HEK293 (cell line): Measurements from ENCODE around the gene SERPINH1.
A peak's percentile ranks its signal among the peaks of the same experiment; 100 is the strongest.

ENCODE experiments used
- CTCF ChIA-PET: fragments of 350-600 bp; formaldehyde crosslinking; extraction: SDS; loops from one replicate; lab custom pipeline; 2021; ENCODE audit warnings: antibody characterized with exemption; lab: Yijun Ruan, JAX
- POLR2A ChIA-PET: fragments of 300-600 bp; formaldehyde crosslinking; extraction: SDS; loops from one replicate; lab custom pipeline; 2020; ENCODE audit warnings: antibody characterized with exemption, inconsistent platforms; lab: Yijun Ruan, JAX
- H3K27ac ChIP-seq: fragments of 200-500 bp; sonication (Bioruptor generic); 2 replicates; pipeline ENCODE4 v1.5.1; 2014; ENCODE audit warnings: low read depth, low read length, control low read depth, inconsistent platforms; ENCODE audit errors: extremely low read depth
- H3K36me3 ChIP-seq, 2 experiments: fragments of 200-500 bp in 1 of 2; sonication (Bioruptor generic) in 1 of 2; 1 replicate in 1 of 2; 2 replicates in 1 of 2; pipeline ENCODE4 v1.5.1; 2014 to 2017; ENCODE audit warnings: inconsistent platforms in 2 of 2, low read length in 2 of 2; ENCODE audit not compliant: control insufficient read depth in 2 of 2, insufficient read depth in 1 of 2
- H3K4me1 ChIP-seq: fragments of 200-500 bp; sonication (Bioruptor generic); 2 replicates; pipeline ENCODE4 v1.5.1; 2014; ENCODE audit warnings: mild to moderate bottlenecking, low read length, inconsistent platforms; ENCODE audit not compliant: control insufficient read depth, insufficient read depth
- H3K4me3 ChIP-seq: 2 replicates; pipeline ENCODE4 v1.5.1; 2011; ENCODE audit warnings: low read depth, mild to moderate bottlenecking, control low read depth, low read length, moderate library complexity
- H3K9me3 ChIP-seq: fragments of 200-500 bp; sonication (Bioruptor generic); 2 replicates; pipeline ENCODE4 v1.5.1; 2014; ENCODE audit warnings: low read depth, low read length, inconsistent platforms; ENCODE audit not compliant: control insufficient read depth, insufficient read depth
- EGR2 ChIP-seq: fragments of 450-650 bp; formaldehyde crosslinking; IDR thresholded peaks from 2 replicates; pipeline ENCODE4 v1.5.1; 2016; ENCODE audit warnings: low read depth, missing biosample characterization, missing genetic modification characterization
- GLIS1 ChIP-seq: fragments of 450-650 bp; formaldehyde crosslinking; IDR thresholded peaks from 2 replicates; pipeline ENCODE4 v1.5.1; 2016; ENCODE audit warnings: missing biosample characterization, missing genetic modification characterization
- GLIS2 ChIP-seq: fragments of 450-650 bp; formaldehyde crosslinking; IDR thresholded peaks from 2 replicates; pipeline ENCODE4 v1.5.1; 2016; ENCODE audit warnings: missing biosample characterization, missing genetic modification characterization
- KLF16 ChIP-seq: fragments of 450-650 bp; formaldehyde crosslinking; IDR thresholded peaks from 2 replicates; pipeline ENCODE4 v1.5.1; 2017; ENCODE audit warnings: missing biosample characterization, missing genetic modification characterization
- YY2 ChIP-seq: fragments of 450-650 bp; formaldehyde crosslinking; IDR thresholded peaks from 2 replicates; pipeline ENCODE4 v1.5.1; 2016; ENCODE audit warnings: missing biosample characterization, missing genetic modification characterization
- ZFHX2 ChIP-seq: fragments of 450-650 bp; formaldehyde crosslinking; conservative IDR thresholded peaks from 2 replicates; pipeline ENCODE4 v1.5.1; 2016; ENCODE audit warnings: missing biosample characterization, missing genetic modification characterization
- ZNF16 ChIP-seq: fragments of 450-650 bp; formaldehyde crosslinking; IDR thresholded peaks from 2 replicates; pipeline ENCODE4 v1.5.1; 2016; ENCODE audit warnings: low read depth, missing biosample characterization, missing genetic modification characterization
- ZNF221 ChIP-seq: fragments of 450-650 bp; formaldehyde crosslinking; IDR thresholded peaks from 2 replicates; pipeline ENCODE4 v1.5.1; 2017; ENCODE audit warnings: missing biosample characterization, missing genetic modification characterization, borderline replicate concordance
- ZNF398 ChIP-seq: fragments of 450-650 bp; formaldehyde crosslinking; IDR thresholded peaks from 2 replicates; pipeline ENCODE4 v1.5.1; 2017; ENCODE audit warnings: missing biosample characterization, missing genetic modification characterization
- ZNF610 ChIP-seq: fragments of 450-650 bp; formaldehyde crosslinking; IDR thresholded peaks from 2 replicates; pipeline ENCODE4 v1.5.1; 2016; ENCODE audit warnings: missing biosample characterization, missing genetic modification characterization, borderline replicate concordance
- ZNF626 ChIP-seq: fragments of 450-650 bp; sonication (Bioruptor Pico); formaldehyde crosslinking; IDR thresholded peaks from 2 replicates; pipeline ENCODE4 v1.5.1; 2018; ENCODE audit warnings: missing biosample characterization, missing genetic modification characterization, inconsistent platforms
- ZNF654 ChIP-seq: fragments of 450-650 bp; formaldehyde crosslinking; IDR thresholded peaks from 2 replicates; pipeline ENCODE4 v1.5.1; 2016; ENCODE audit warnings: low read depth, missing biosample characterization, missing genetic modification characterization
- ZNF660 ChIP-seq: fragments of 450-650 bp; IDR thresholded peaks from 2 replicates; pipeline ENCODE4 v1.5.1; 2018; ENCODE audit warnings: missing biosample characterization, mild to moderate bottlenecking, missing genetic modification characterization
- ZNF837 ChIP-seq: fragments of 450-650 bp; formaldehyde crosslinking; IDR thresholded peaks from 2 replicates; pipeline ENCODE4 v1.5.1; 2016; ENCODE audit warnings: missing biosample characterization, missing genetic modification characterization
- ZSCAN30 ChIP-seq: fragments of 450-650 bp; IDR thresholded peaks from 2 replicates; pipeline ENCODE4 v1.5.1; 2018; ENCODE audit warnings: missing biosample characterization, mild to moderate bottlenecking, missing genetic modification characterization, moderate library complexity

The SERPINH1 gene

GRCh38 chr11:75518204-75518549, 43.9 kb upstream of the SERPINH1 start:
- TF ChIP-seq ZNF610 (no peak), ZNF398 (tag by site-specific recombination) (no peak), ZSCAN30 (tag by site-specific recombination) (no peak), GLIS1 (tag by site-specific recombination) (no peak), ZNF660 (tag by site-specific recombination) (no peak), YY2 (no peak)
- H3K27ac ChIP-seq: no peak overlapping the region
- no peaks in the 10 kb centered on the region for H3K9me3 ChIP-seq
- ChIA-PET CTCF (interaction anchor here (0.6 to 2.1 kb wide), 2 partner anchors 66 to 68 kb away, joined by 3 to 7 read pairs; no protein-coding TSS in a partner anchor), POLR2A (no interaction called here)
- no peaks in the 10 kb centered on the region for H3K4me1 ChIP-seq
- H3K4me3 ChIP-seq: no peak overlapping the region
- no peaks in the 10 kb centered on the region for H3K36me3 ChIP-seq

- ChIA-PET CTCF (interaction anchor here (0.6 to 5.5 kb wide), 3 partner anchors 13 to 67 kb away, joined by 3 to 26 read pairs (median 7); no protein-coding TSS in a partner anchor), POLR2A (no interaction called here)
- TF ChIP-seq ZNF837 (tag by site-specific recombination) (no peak), ZFHX2 (tag by site-specific recombination) (peak; percentile 19; the same call in 1 of the 2 replicates), EGR2 (tag by site-specific recombination) (0 out of 2 replicates have a peak, but pooled peaks have one; percentile 12)
- no peaks in the 10 kb centered on the region for H3K4me1 ChIP-seq
- H3K36me3 ChIP-seq: no peaks in the 10 kb centered on the region
- H3K27ac ChIP-seq: no peak overlapping the region
- H3K9me3 ChIP-seq: no peaks in the 10 kb centered on the region
- H3K4me3 ChIP-seq: no peak overlapping the region
Measured at GRCh38 chr11:75518771-75519653, 43.0 kb upstream of the SERPINH1 start.

GRCh38 chr11:75520688-75521087, 41.4 kb upstream of the SERPINH1 start:
- Histone ChIP-seq H3K4me1 (no peaks in the 10 kb centered on the region), H3K27ac (no peak overlapping the region), H3K4me3 (no peak overlapping the region), H3K36me3 (no peaks in the 10 kb centered on the region), H3K9me3 (no peaks in the 10 kb centered on the region)
- POLR2A ChIA-PET: interaction anchor here (0.6 kb wide), 1 partner anchor 16 kb away, joined by 3 read pairs; no protein-coding TSS in a partner anchor
- TF ChIP-seq KLF16 (tag by site-specific recombination): no peak
- no peak for TF ChIP-seq ZNF221 (tag by site-specific recombination)
- TF ChIP-seq YY2: no peak
- TF ChIP-seq ZNF626: no peak
- no peak for TF ChIP-seq ZNF16 (tag by site-specific recombination)
- no peak for TF ChIP-seq ZNF654 (tag by site-specific recombination)
- no peak for TF ChIP-seq GLIS2 (tag by site-specific recombination)
- CTCF ChIA-PET: interaction anchor here (1.2 to 5.5 kb wide), 2 partner anchors 12 to 69 kb away, joined by 5 to 26 read pairs; no protein-coding TSS in a partner anchor
